OCI-LY3 (cell line): ENCODE results near the gene KCNAB1.
"Not testable (repeated sequence)": the region's sequence is repeated elsewhere in the genome, so short reads cannot be mapped to it uniquely, and the experiment has no call there.

Experiments used
- EZH2phosphoT487 ChIP-seq: fragments of 200-600 bp; shearing (Covaris generic); IDR thresholded peaks from 2 replicates; pipeline ENCODE4 v1.6.1; 2018; ENCODE audit warnings: antibody characterized with exemption, mixed run types, low read depth
- TF ChIP-seq, protein P1 (sequence below): fragments of 200-600, 300-600 bp; sonication (generic); IDR thresholded peaks from 2 replicates; pipeline ENCODE4 v1.5.1; 2014; ENCODE audit warnings: antibody characterized with exemption, low read length, low read depth

DNA sequence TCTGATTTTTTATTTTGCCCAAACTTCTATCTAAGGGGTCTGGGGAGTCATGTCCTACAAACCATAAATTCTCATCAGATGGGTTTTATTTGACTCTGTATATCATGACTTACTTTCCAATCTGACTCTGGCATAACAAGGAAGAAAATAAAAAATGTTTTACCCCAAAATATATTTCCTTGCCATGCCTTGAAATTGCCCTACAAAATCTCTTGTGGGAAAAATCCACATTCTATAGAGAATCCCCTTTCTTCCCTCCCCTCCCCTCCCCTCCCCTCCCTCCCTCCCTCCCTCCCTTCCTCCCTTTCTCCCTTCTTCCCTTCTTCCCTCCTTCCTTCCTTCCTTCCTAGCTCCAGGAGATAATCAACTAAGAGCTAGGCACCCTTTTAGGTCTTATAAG lies 110.8 kb downstream of the KCNAB1 start:
- TF ChIP-seq, protein P1, sequence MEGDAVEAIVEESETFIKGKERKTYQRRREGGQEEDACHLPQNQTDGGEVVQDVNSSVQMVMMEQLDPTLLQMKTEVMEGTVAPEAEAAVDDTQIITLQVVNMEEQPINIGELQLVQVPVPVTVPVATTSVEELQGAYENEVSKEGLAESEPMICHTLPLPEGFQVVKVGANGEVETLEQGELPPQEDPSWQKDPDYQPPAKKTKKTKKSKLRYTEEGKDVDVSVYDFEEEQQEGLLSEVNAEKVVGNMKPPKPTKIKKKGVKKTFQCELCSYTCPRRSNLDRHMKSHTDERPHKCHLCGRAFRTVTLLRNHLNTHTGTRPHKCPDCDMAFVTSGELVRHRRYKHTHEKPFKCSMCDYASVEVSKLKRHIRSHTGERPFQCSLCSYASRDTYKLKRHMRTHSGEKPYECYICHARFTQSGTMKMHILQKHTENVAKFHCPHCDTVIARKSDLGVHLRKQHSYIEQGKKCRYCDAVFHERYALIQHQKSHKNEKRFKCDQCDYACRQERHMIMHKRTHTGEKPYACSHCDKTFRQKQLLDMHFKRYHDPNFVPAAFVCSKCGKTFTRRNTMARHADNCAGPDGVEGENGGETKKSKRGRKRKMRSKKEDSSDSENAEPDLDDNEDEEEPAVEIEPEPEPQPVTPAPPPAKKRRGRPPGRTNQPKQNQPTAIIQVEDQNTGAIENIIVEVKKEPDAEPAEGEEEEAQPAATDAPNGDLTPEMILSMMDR: not testable (repeated sequence)
- not testable (repeated sequence) for TF ChIP-seq EZH2phosphoT487
